ENCODE measurements around the gene DNAJB8. TPM values are rescaled to one million over a fixed set of nuclear protein-coding genes. Genes with fewer than 3 reads are reported as not detected.

Gene DNAJB8
- total RNA-seq, 1 experiment from 2014 or later, result not detected

DNA sequence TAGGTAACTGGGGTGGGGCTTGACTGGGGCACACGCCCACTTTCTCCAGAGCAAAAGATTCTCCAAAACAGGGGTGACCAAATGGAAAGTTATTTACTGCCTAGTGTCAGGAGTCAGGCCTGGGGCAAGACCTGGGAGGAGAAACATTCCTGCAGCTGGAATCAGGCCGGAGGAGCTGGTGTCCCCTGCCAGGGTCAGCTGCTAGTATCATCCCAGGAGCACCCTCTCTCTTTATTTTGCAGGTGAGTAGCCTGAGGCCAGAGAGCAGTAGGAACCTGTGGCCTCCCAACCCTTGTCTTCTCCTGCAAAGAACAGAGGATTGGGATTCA is 32.9 kb downstream of the DNAJB8 start:
- H3K27ac Mint-ChIP-seq, result no peak overlapping the region
- Histone ChIP-seq H3K9ac (ENCODE audit: extremely low read depth, insufficient read length, low read length) (no peak overlapping the region), H3K4ac (ENCODE audit: low read depth, low read length) (no peak overlapping the region), H3K79me2 (ENCODE audit: insufficient read depth, low read length) (no peaks in the 10 kb centered on the region), H3T11ph (ENCODE audit: low read length) (no peak overlapping the region), H3K4me1 (ENCODE audit: insufficient read depth, low read length) (peaks cover 2% of the 10 kb centered on the region; the same call in 1 of the 2 replicates), H3K27me3 (ENCODE audit: insufficient read depth, low read length) (peaks cover 15% of the 10 kb centered on the region; the same call in 1 of the 2 replicates), H2AFZ (ENCODE audit: low read length) (no peak overlapping the region), H3K79me1 (ENCODE audit: insufficient read depth, low read depth, low read length, poor library complexity, severe bottlenecking) (no peaks in the 10 kb centered on the region), H2BK5ac (ENCODE audit: insufficient read length, low read length) (no peak overlapping the region), H2AK5ac (ENCODE audit: insufficient read length, low read length) (no peak overlapping the region), H2BK20ac (ENCODE audit: low read depth, low read length, poor library complexity, severe bottlenecking) (no peak overlapping the region), H3K23ac (ENCODE audit: insufficient read length, low read depth, low read length) (no peak overlapping the region), H3K14ac (ENCODE audit: insufficient read depth, low read length) (no peak overlapping the region), H4K8ac (replicated peaks; ENCODE audit: insufficient read length, low read depth, low read length) (no peak overlapping the region), H3K9me3 (ENCODE audit: control insufficient read depth, low read depth, low read length) (no peaks in the 10 kb centered on the region), H2BK15ac (ENCODE audit: low read depth, low read length) (no peak overlapping the region), H2BK12ac (ENCODE audit: insufficient read length, low read depth, low read length) (no peak overlapping the region), H3K4me2 (ENCODE audit: insufficient read depth, insufficient read length, low read length) (no peak overlapping the region), H3K27ac (ENCODE audit: insufficient read length, low read depth, low read length) (no peak overlapping the region), H2BK120ac (ENCODE audit: low read depth, low read length, poor library complexity, severe bottlenecking) (no peak overlapping the region), H3K56ac (ENCODE audit: insufficient read length, low read depth, low read length) (no peak overlapping the region), H3K23me2 (ENCODE audit: insufficient read length, low read depth, low read length, poor library complexity, severe bottlenecking) (peaks cover 7% of the 10 kb centered on the region), H4K91ac (ENCODE audit: insufficient read length, low read depth, low read length) (no peak overlapping the region), H4K20me1 (ENCODE audit: control insufficient read depth, insufficient read depth, insufficient read length) (no peaks in the 10 kb centered on the region), H3K18ac (ENCODE audit: insufficient read length, low read depth, low read length) (no peak overlapping the region), H4K5ac (ENCODE audit: insufficient read length, low read depth, low read length) (no peak overlapping the region)
- H3K4me1 Mint-ChIP-seq, result peaks cover 44 to 60% of the 10 kb centered on the region in 2 experiments
- TF ChIP-seq, protein P1, sequence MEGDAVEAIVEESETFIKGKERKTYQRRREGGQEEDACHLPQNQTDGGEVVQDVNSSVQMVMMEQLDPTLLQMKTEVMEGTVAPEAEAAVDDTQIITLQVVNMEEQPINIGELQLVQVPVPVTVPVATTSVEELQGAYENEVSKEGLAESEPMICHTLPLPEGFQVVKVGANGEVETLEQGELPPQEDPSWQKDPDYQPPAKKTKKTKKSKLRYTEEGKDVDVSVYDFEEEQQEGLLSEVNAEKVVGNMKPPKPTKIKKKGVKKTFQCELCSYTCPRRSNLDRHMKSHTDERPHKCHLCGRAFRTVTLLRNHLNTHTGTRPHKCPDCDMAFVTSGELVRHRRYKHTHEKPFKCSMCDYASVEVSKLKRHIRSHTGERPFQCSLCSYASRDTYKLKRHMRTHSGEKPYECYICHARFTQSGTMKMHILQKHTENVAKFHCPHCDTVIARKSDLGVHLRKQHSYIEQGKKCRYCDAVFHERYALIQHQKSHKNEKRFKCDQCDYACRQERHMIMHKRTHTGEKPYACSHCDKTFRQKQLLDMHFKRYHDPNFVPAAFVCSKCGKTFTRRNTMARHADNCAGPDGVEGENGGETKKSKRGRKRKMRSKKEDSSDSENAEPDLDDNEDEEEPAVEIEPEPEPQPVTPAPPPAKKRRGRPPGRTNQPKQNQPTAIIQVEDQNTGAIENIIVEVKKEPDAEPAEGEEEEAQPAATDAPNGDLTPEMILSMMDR (conservative IDR thresholded peaks at IDR 0.05), result no peak
- peaks cover 78% of the 10 kb centered on the region for H3K27me3 Mint-ChIP-seq (ENCODE audit: low read depth)
- peak overlapping the region; percentile 26 to 72; a peak in 3 of 5 replicates for H3K4me3 Mint-ChIP-seq
- DNase-seq, result peak; percentile 81
- no peaks in the 10 kb centered on the region; a peak in 1 of 5 replicates for H3K9me3 Mint-ChIP-seq
- no CpG with 5 or more reads among the region's 2 CpGs for whole genome bisulfite sequencing (ENCODE audit: extremely low coverage, insufficient read length, low lambda C conversion rate)
- H3K36me3 Mint-ChIP-seq (ENCODE audit: insufficient read depth in 1 of 3, low read depth in 3 of 3), result no peaks in the 10 kb centered on the region; a peak in 2 of 7 replicates

Measured in H9 (cell line).